NOMO-1 (cell line): Measurements from ENCODE around the gene OR10R2.

Experiments used
- DNase-seq, 2 experiments: peaks; one replicate each; lab custom pipeline; 2025; ENCODE audit not compliant: unreplicated experiment in 2 of 2; lab: John Stamatoyannopoulos, UW

OR10R2 gene

DNA sequence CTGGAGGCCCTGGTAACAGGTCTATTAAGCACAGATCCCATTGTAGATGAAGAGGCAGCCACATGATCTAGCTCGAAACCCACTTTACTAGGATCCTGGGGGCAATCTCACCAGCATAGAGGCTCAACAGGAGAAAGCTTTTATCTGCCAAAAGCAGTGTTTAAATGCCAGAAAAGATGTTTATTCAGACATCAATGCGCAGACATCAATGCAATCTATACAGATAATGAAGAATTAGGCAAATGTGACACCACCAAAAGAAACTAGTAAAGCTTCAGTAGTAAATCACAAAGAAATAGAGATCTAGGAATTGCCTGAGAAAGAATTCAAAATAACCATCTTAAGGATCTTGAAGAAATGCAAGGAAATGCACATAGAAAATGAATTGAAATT lies 49.6 kb downstream of the OR10R2 start:
- DNase-seq, result no peak

DNA sequence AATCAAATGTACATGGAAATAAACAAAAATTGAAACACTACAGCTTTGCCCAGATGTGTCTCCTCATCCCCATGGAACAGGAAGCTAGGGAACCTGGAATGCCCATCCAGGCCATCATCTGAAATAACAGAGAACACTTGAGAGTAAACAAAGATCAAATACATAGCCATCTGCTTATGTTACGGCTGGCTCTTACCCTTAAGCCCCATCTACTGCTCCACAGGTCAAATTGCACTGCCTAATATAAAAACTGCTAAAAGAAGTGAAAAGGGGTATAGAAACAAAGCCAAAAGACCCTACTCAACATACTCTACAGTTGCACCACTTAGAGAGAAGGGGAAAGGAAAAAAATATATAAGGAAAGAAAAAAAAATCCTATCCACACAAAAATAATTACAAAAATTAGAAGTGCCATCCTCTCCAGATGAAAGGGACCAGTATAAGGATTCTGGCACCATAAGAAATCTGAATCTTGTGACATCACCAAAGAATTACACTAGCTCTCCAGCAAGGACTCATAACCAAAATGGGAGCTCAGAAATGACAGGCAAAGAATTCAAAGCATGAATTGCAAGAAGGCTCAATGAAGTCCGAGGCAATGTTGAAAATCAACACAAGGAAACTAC lies 55.3 kb downstream of the OR10R2 start:
- no peak for DNase-seq
